Measurements from ENCODE around the gene ADAM22.

- TF ChIP-seq POLR2AphosphoS5 (IDR thresholded peaks at IDR 0.05; ENCODE audit: borderline replicate concordance, low read depth, low read length) (no peak), EZH2 (IDR thresholded peaks at IDR 0.05) (no peak)
These were observed 139.6 kb downstream of the ADAM22 start for GRCh38 chr7:88073626-88074025.
